Brain microvascular endothelial cell (primary cell): ENCODE measurements around the gene DBR1.

ENCODE experiments used
- DNase-seq: peaks from one replicate; pipeline ENCODE4 v3.0.0-alpha.2; 2020
- H3K27ac ChIP-seq: fragments of 250-450 bp; sonication (Bioruptor Pico); 2 replicates; pipeline ENCODE4 v1.5.1; 2020; ENCODE audit warnings: mild to moderate bottlenecking, moderate library complexity
- H3K27me3 ChIP-seq: fragments of 250-450 bp; sonication (Bioruptor Pico); replicated peaks from 2 replicates; pipeline ENCODE4 v1.5.1; 2020; ENCODE audit warnings: mild to moderate bottlenecking
- H3K36me3 ChIP-seq: fragments of 250-450 bp; sonication (Bioruptor Pico); replicated peaks from 2 replicates; pipeline ENCODE4 v1.5.1; 2020; ENCODE audit warnings: mild to moderate bottlenecking
- H3K4me3 ChIP-seq: 2 replicates; pipeline ENCODE4 v1.5.1; 2011; ENCODE audit warnings: low read depth, mild to moderate bottlenecking, control low read depth, low read length, moderate library complexity
- CTCF ChIP-seq: IDR thresholded peaks from 2 replicates; pipeline ENCODE4 v1.5.1; 2011; ENCODE audit warnings: low read depth, mild to moderate bottlenecking, moderate library complexity, low read length, control low read depth, inconsistent platforms; ENCODE audit errors: missing control alignments
- in situ Hi-C: cut with HindIII; loops from 2 replicates; pipeline ENCODE4 v1.10.0; 2017; ENCODE audit warnings: low sequenced_read_pairs, low pct_ligation_motif_present

Gene DBR1

DNA sequence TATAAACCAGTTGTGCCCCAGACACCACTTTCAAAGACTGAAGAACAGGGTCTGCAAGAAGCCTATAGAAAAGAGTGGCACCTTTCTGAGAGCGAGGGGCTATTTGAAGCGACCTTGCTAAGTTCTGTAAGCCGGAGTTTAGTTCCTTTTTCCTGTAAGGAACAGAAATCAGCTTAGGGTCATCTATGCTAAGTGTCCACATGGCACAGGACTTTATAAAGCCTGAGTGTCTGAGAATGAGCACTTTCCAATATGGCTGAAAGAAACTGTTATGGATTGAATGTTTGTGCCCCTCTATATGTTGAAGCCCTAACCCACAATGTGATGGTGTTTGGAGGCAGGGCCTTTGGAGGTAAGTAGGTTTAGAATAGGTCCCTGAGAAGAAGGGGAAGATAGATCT is 38.5 kb downstream of the DBR1 start:
- Histone ChIP-seq H3K27ac (no peak overlapping the region), H3K4me3 (no peak overlapping the region)
- no peak for DNase-seq

DNA sequence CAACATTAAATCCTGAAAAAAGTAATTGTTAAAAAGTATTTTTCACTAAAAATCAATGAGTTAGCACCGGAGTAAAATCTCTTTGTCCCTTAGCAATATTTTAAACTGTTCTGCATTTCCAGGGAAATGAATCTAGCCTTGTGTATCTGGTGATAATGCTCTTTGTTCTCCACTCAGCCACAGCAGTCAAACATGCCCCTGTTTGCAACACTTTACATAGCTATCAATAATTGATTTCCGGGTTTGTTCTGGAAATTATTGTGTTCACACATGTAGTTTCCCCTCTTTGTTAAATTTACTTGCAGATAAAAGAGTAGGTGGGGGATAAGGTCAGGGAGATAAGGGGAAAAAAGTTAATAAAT is 38.9 kb downstream of the DBR1 start:
- Histone ChIP-seq H3K36me3 (no peaks in the 10 kb centered on the region), H3K27ac (no peak overlapping the region), H3K4me3 (no peak overlapping the region), H3K27me3 (no peaks in the 10 kb centered on the region)
- no peak for TF ChIP-seq CTCF
- DNase-seq: no peak
- in situ Hi-C loops: no loop called here

More for the DNA sequence above, 38.5 kb downstream of the DBR1 start:
- TF ChIP-seq CTCF: no peak
- H3K27me3 ChIP-seq: no peaks in the 10 kb centered on the region
- in situ Hi-C loops: no loop called here
- H3K36me3 ChIP-seq: no peaks in the 10 kb centered on the region

DNA sequence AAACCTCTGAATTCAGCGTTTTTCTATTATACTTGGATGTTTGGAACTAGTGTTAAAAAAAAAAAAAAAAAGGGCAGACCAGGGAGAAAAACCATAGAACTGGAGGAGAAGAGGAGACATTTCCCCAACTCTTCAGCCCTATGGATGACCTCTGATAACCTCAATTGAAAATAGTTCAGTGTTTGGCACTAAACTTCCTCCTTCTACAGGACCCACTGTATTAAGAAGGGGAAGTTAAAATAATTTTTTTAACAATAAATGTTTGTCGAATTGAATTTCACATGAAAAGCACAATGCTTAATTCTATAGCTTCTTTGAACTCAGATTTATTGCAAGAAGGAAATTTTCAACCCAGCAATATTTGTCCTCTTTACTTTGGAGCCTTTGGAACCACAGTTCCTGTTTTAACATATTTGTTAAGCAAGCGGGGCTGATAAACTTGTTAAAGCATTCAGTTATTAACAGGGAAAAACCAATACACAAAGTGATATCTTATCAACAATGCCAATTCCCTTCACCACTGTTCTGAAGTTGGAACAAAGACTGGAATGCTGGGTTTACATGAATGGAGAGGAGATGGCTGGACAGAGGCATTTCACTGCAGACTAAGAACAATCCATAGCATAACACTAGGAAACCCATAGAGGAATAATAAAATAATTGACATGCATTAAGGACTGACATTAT is 39.4 kb downstream of the DBR1 start:
- in situ Hi-C loops: no loop called here
- no peak overlapping the region for H3K27ac ChIP-seq
- H3K4me3 ChIP-seq: no peak overlapping the region
- TF ChIP-seq CTCF: no peak
- H3K36me3 ChIP-seq: no peaks in the 10 kb centered on the region
- no peak for DNase-seq
- H3K27me3 ChIP-seq: no peaks in the 10 kb centered on the region

DNA sequence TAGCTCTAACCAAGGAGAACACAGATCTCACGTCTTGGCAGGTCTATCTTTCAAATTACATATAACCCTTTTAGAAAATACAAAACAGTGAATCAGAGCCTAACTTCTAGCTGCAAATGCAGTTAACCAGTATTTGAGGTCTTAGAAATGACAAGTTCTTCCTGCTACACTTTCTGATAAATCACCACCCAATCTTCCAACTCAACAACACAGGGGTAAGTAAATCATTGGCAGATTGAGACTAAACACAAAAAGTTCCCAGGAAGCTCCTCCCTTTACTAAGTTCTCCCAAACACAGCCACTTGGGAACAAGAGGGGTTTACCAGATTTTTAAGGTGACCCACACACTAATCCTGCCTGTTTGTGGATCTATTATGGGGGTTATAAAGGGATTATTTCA is 42.5 kb downstream of the DBR1 start, which contains the start of gene A4GNT:
A4GNT (minus strand) TSS at position 152 of the 400 bp plus-strand sequence. CDS start 1,134 bp downstream, outside the sequence.
- Histone ChIP-seq H3K27me3 (no peaks in the 10 kb centered on the region), H3K27ac (no peak within 1 kb of the TSS), H3K4me3 (no peak within 1 kb of the TSS), H3K36me3 (no peaks in the 10 kb centered on the region)
- DNase-seq: no peak
- in situ Hi-C loops: no loop called here
- no peak for TF ChIP-seq CTCF

GRCh38 chr3:138127636-138128365 is 46.9 kb downstream of the DBR1 start:
- no peak overlapping the region for H3K4me3 ChIP-seq
- in situ Hi-C loops: no loop called here
- TF ChIP-seq CTCF: no peak
- H3K27ac ChIP-seq: no peak overlapping the region
- no peaks in the 10 kb centered on the region for H3K27me3 ChIP-seq
- H3K36me3 ChIP-seq: no peaks in the 10 kb centered on the region
- DNase-seq: no peak
